Breast epithelium (tissue), 4 donors: ENCODE results near the gene TMCC3. TPM values are rescaled to one million over a fixed set of nuclear protein-coding genes. Genes with fewer than 3 reads are reported as not detected.
"Not testable (repeated sequence)": the region's sequence is repeated elsewhere in the genome, so short reads cannot be mapped to it uniquely, and the experiment has no call there.

Source experiments
- DNase-seq, 2 donors: peaks; one replicate each; pipeline ENCODE4 v3.0.0-alpha.2; 2019; ENCODE audit warnings: low spot score in 2 of 2
- H3K27ac ChIP-seq, 2 donors: fragments of 200-600 bp; sonication (generic) in 1 of 2; one replicate each; pipeline ENCODE4 v1.5.1; 2016 to 2019; ENCODE audit warnings: mild to moderate bottlenecking in 1 of 2
- H3K27me3 ChIP-seq, 2 donors: fragments of 200-600 bp; sonication (generic) in 1 of 2; one replicate each; pipeline versions ENCODE4 v1.5.1 to v1.6.0; 2017 to 2019; ENCODE audit warnings: control low read depth in 1 of 2, mild to moderate bottlenecking in 1 of 2
- H3K36me3 ChIP-seq: fragments of 200-600 bp; one replicate; pipeline ENCODE4 v1.5.1; 2019
- H3K4me1 ChIP-seq, 2 donors: fragments of 200-600 bp; sonication (generic); one replicate each; pipeline ENCODE4 v1.5.1; 2016 to 2019; ENCODE audit warnings: control low read depth in 1 of 2
- H3K4me3 ChIP-seq, 3 donors: fragments of 200-600 bp; sonication (generic); 1 replicate in 2 of 3; 2 replicates in 1 of 3; pipeline ENCODE4 v1.5.1; 2016 to 2019; ENCODE audit warnings: mild to moderate bottlenecking in 3 of 3, moderate library complexity in 2 of 3
- H3K9me3 ChIP-seq, 2 donors: fragments of 200-600 bp; sonication (generic) in 1 of 2; one replicate each; pipeline ENCODE4 v1.5.1; 2016 to 2019; ENCODE audit warnings: control low read depth in 1 of 2
- CTCF ChIP-seq, 3 donors: fragments of 450-650 bp; IDR thresholded peaks; one replicate each; pipeline ENCODE4 v1.5.1; 2016 to 2017; ENCODE audit warnings: antibody characterized with exemption in 3 of 3, mild to moderate bottlenecking in 3 of 3, moderate library complexity in 3 of 3
- POLR2A ChIP-seq: fragments of 450-650 bp; IDR thresholded peaks from one replicate; pipeline ENCODE4 v1.6.1; 2016; ENCODE audit warnings: antibody characterized with exemption, mild to moderate bottlenecking, moderate library complexity
- POLR2AphosphoS5 ChIP-seq, 3 donors: sonication (generic); formaldehyde crosslinking; IDR thresholded peaks; one replicate each; pipeline ENCODE4 v1.6.1; 2017; ENCODE audit warnings: antibody characterized with exemption in 3 of 3
- intact Hi-C: fragments of 100-400 bp; cut with DNase I; formaldehyde crosslinking; loops from one replicate; pipeline ENCODE4 v1.15.1; 2023; ENCODE audit warnings: low total_unique reads
- total RNA-seq, 3 donors: library from RNA; depleted of rRNA; stranded (reverse); fragments of >200 nt; gene quantifications; one replicate each; pipeline ENCODE4 v1.1.0, GENCODE V29; 2016

TMCC3 gene
- total RNA-seq, 3 donors from 2014 or later, result 8.3 to 17.0 (median 8.9) TPM

- Histone ChIP-seq H3K27ac (no peak overlapping the region), H3K4me3 (no peak overlapping the region), H3K36me3 (no peaks in the 10 kb centered on the region), H3K27me3 (no peaks in the 10 kb centered on the region), H3K4me1 (no peaks in the 10 kb centered on the region), H3K9me3 (peaks cover 0 to 4% of the 10 kb centered on the region in 2 donors)
- no peak for DNase-seq
- TF ChIP-seq POLR2A (no peak), POLR2AphosphoS5 (IDR thresholded peaks at IDR 0.05) (no peak), CTCF (IDR thresholded peaks at IDR 0.05) (no peak)
- intact Hi-C loops, result no loop called here
Measured at GRCh38 chr12:94604366-94604698, 46.0 kb downstream of the TMCC3 start.

- intact Hi-C loops, result no loop called here
- Histone ChIP-seq H3K36me3 (no peaks in the 10 kb centered on the region), H3K27ac (no peak overlapping the region), H3K4me3 (no peak overlapping the region), H3K27me3 (no peaks in the 10 kb centered on the region), H3K4me1 (no peaks in the 10 kb centered on the region), H3K9me3 (peaks cover 0 to 4% of the 10 kb centered on the region in 2 donors)
- TF ChIP-seq CTCF (IDR thresholded peaks at IDR 0.05) (peak in 2 of 3 donors; percentile 30 to 35), POLR2A (no peak), POLR2AphosphoS5 (IDR thresholded peaks at IDR 0.05) (no peak)
- no peak for DNase-seq
Measured at GRCh38 chr12:94603434-94604365, 46.7 kb downstream of the TMCC3 start.

- DNase-seq, result no peak
- Histone ChIP-seq H3K27ac (no peak overlapping the region), H3K4me3 (no peak overlapping the region), H3K9me3 (peaks cover 0 to 2% of the 10 kb centered on the region in 2 donors), H3K27me3 (no peaks in the 10 kb centered on the region), H3K4me1 (no peaks in the 10 kb centered on the region), H3K36me3 (no peaks in the 10 kb centered on the region)
- intact Hi-C loops, result no loop called here
- TF ChIP-seq CTCF (IDR thresholded peaks at IDR 0.05), result no peak
- TF ChIP-seq POLR2AphosphoS5 (IDR thresholded peaks at IDR 0.05), result no peak
- no peak for TF ChIP-seq POLR2A
Measured at GRCh38 chr12:94602024-94602423, 48.3 kb downstream of the TMCC3 start.

GRCh38 chr12:94601307-94601706 lies 49.0 kb downstream of the TMCC3 start:
- H3K4me3 ChIP-seq, H3K4me1 ChIP-seq, H3K27me3 ChIP-seq, H3K9me3 ChIP-seq, intact Hi-C loops, DNase-seq, H3K27ac ChIP-seq, H3K36me3 ChIP-seq: not testable (repeated sequence)

GRCh38 chr12:94599189-94599588 lies 51.2 kb downstream of the TMCC3 start:
- H3K9me3 ChIP-seq, result no peaks in the 10 kb centered on the region
- no peaks in the 10 kb centered on the region for H3K27me3 ChIP-seq
- no peak for TF ChIP-seq CTCF (IDR thresholded peaks at IDR 0.05)
- no peak for TF ChIP-seq POLR2A
- TF ChIP-seq POLR2AphosphoS5 (IDR thresholded peaks at IDR 0.05), result no peak
- no peaks in the 10 kb centered on the region for H3K36me3 ChIP-seq
- no peak overlapping the region for H3K4me3 ChIP-seq
- DNase-seq, result no peak
- intact Hi-C loops, result no loop called here
- no peaks in the 10 kb centered on the region for H3K4me1 ChIP-seq
- no peak overlapping the region for H3K27ac ChIP-seq
